ENCODE results near the gene MAGI1.

- TF ChIP-seq CTCF (IDR thresholded peaks at IDR 0.05) = no peak
- TF ChIP-seq POLR2A (IDR thresholded peaks at IDR 0.05) = no peak
These were observed 229.9 kb downstream of the MAGI1 start for GRCh38 chr3:65808824-65809223.

Measured in breast epithelium (tissue), 3 donors.